IMR-90 (cell line): ENCODE data around the gene PARD3. TPM values are rescaled to one million over a fixed set of nuclear protein-coding genes. Genes with fewer than 3 reads are reported as not detected.

Experiments used
- ATAC-seq: fragments of 200-7000 bp; cut with Tn5 transposase; 2 replicates; pipeline ENCODE4 v1.9.1; 2020; ENCODE audit warnings: low read depth, mild to moderate bottlenecking, moderate library complexity
- BruUV-seq: library from RNA; stranded (reverse); fragments of 400-500 nt; replicated peaks from 2 replicates; lab custom pipeline; 2021; lab: Mats Ljungman, UMichigan
- CTCF ChIA-PET: fragments of 300-600 bp; formaldehyde crosslinking; extraction: SDS; loops from one replicate; lab custom pipeline; 2021; ENCODE audit warnings: antibody characterized with exemption; lab: Yijun Ruan, JAX
- POLR2A ChIA-PET: fragments of 300-600 bp; sonication (Branson Sonifier 250); formaldehyde crosslinking; loops from one replicate; lab custom pipeline; 2022; ENCODE audit warnings: antibody characterized with exemption; ENCODE audit not compliant: unreplicated experiment; lab: Charles Lee
- DNase-seq: peaks from one replicate; pipeline ENCODE4 v3.0.0; 2013
- H2AFZ ChIP-seq: replicated peaks from 2 replicates; pipeline ENCODE3; 2013; ENCODE audit warnings: low read length, mild to moderate bottlenecking; ENCODE audit not compliant: poor library complexity
- H2AK5ac ChIP-seq: 2 replicates; pipeline ENCODE4 v1.6.1; 2013; ENCODE audit warnings: low read depth, low read length, inconsistent platforms
- H2AK9ac ChIP-seq: replicated peaks from 2 replicates; pipeline ENCODE3; 2013; ENCODE audit warnings: mild to moderate bottlenecking, low read depth, low read length, moderate library complexity; ENCODE audit not compliant: poor library complexity
- H2BK120ac ChIP-seq: 2 replicates; pipeline ENCODE4 v1.6.1; 2013; ENCODE audit warnings: low read depth, low read length, inconsistent platforms
- H2BK15ac ChIP-seq: 3 replicates; pipeline ENCODE4 v1.6.1; 2013; ENCODE audit warnings: low read depth, low read length, inconsistent platforms
- H2BK20ac ChIP-seq: 2 replicates; pipeline ENCODE4 v1.6.1; 2013; ENCODE audit warnings: low read depth, mild to moderate bottlenecking, inconsistent platforms, low read length, moderate library complexity
- H2BK5ac ChIP-seq: 2 replicates; pipeline ENCODE4 v1.6.1; 2013; ENCODE audit warnings: mild to moderate bottlenecking, low read depth, low read length, inconsistent platforms; ENCODE audit not compliant: poor library complexity, severe bottlenecking
- H3K14ac ChIP-seq: replicated peaks from 2 replicates; pipeline ENCODE4 v1.6.1; 2013; ENCODE audit warnings: low read depth, low read length, inconsistent platforms
- H3K18ac ChIP-seq: 2 replicates; pipeline ENCODE4 v1.6.1; 2013; ENCODE audit warnings: low read depth, low read length, control low read depth
- H3K23ac ChIP-seq: 2 replicates; pipeline ENCODE4 v1.6.1; 2013; ENCODE audit warnings: low read depth, low read length, inconsistent platforms
- H3K27ac ChIP-seq: 2 replicates; pipeline ENCODE4 v1.5.1; 2013; ENCODE audit warnings: mild to moderate bottlenecking, control low read depth, low read length; ENCODE audit not compliant: insufficient read depth
- H3K27me3 ChIP-seq: 2 replicates; pipeline ENCODE4 v1.6.1; 2013; ENCODE audit warnings: low read length; ENCODE audit not compliant: control insufficient read depth, insufficient read depth
- H3K36me3 ChIP-seq: 2 replicates; pipeline ENCODE4 v1.6.1; 2013; ENCODE audit warnings: low read length, mixed read lengths; ENCODE audit not compliant: control insufficient read depth, insufficient read depth
- H3K4ac ChIP-seq: 2 replicates; pipeline ENCODE4 v1.6.1; 2013; ENCODE audit warnings: low read depth, low read length, inconsistent platforms
- H3K4me1 ChIP-seq: 2 replicates; pipeline ENCODE4 v1.6.1; 2013; ENCODE audit warnings: low read length, mixed read lengths; ENCODE audit not compliant: control insufficient read depth, insufficient read depth
- H3K4me2 ChIP-seq: 2 replicates; pipeline ENCODE4 v1.6.1; 2013; ENCODE audit warnings: low read depth, mild to moderate bottlenecking, control low read depth, low read length, moderate library complexity
- H3K4me3 ChIP-seq: 2 replicates; pipeline ENCODE4 v1.5.1; 2013; ENCODE audit warnings: low read depth, mild to moderate bottlenecking, control low read depth, low read length, moderate library complexity; ENCODE audit not compliant: insufficient read depth
- H3K56ac ChIP-seq: 2 replicates; pipeline ENCODE4 v1.6.1; 2013; ENCODE audit warnings: low read length, inconsistent platforms; ENCODE audit not compliant: insufficient read depth; ENCODE audit errors: extremely low read depth
- H3K79me1 ChIP-seq, 2 experiments: 2 replicates each; pipeline ENCODE4 v1.6.1; 2013; ENCODE audit warnings: low read length in 2 of 2, inconsistent platforms in 1 of 2, low read depth in 1 of 2
- H3K9ac ChIP-seq: 2 replicates; pipeline ENCODE4 v1.6.1; 2013; ENCODE audit warnings: low read depth, low read length, control low read depth
- H3K9me1 ChIP-seq: 2 replicates; pipeline ENCODE4 v1.6.1; 2013; ENCODE audit warnings: low read length, inconsistent platforms; ENCODE audit not compliant: insufficient read depth
- H3K9me3 ChIP-seq: 2 replicates; pipeline ENCODE4 v1.6.1; 2013; ENCODE audit warnings: low read length; ENCODE audit not compliant: control insufficient read depth, insufficient read depth
- H4K20me1 ChIP-seq: 2 replicates; pipeline ENCODE4 v1.6.1; 2013; ENCODE audit warnings: low read length, inconsistent platforms; ENCODE audit not compliant: insufficient read depth
- H4K5ac ChIP-seq: 2 replicates; pipeline ENCODE4 v1.6.1; 2013; ENCODE audit warnings: mild to moderate bottlenecking, low read depth, low read length, control low read depth
- H4K8ac ChIP-seq, 2 experiments: 2 replicates each; pipeline ENCODE4 v1.6.1; 2013; ENCODE audit warnings: low read depth in 2 of 2, low read length in 2 of 2, control low read depth in 1 of 2, inconsistent platforms in 1 of 2
- H4K91ac ChIP-seq: 2 replicates; pipeline ENCODE4 v1.6.1; 2013; ENCODE audit warnings: low read depth, low read length, inconsistent platforms; ENCODE audit not compliant: insufficient read depth
- BHLHE40 ChIP-seq: fragments of 150-350 bp; IDR thresholded peaks from 2 replicates; pipeline ENCODE4 v1.6.1; 2016; ENCODE audit warnings: mild to moderate bottlenecking, low read depth, low read length
- CEBPB ChIP-seq: IDR thresholded peaks from 2 replicates; pipeline ENCODE4 v1.6.1; 2012; ENCODE audit warnings: low read depth, low read length, improper control_type of control experiment
- CHD1 ChIP-seq: IDR thresholded peaks from 2 replicates; pipeline ENCODE4 v1.6.1; 2012; ENCODE audit warnings: low read depth, low read length, improper control_type of control experiment
- FOS ChIP-seq: fragments of 150-350 bp; IDR thresholded peaks from 2 replicates; pipeline ENCODE4 v1.6.1; 2016; ENCODE audit warnings: low read depth, low read length
- NFE2L2 ChIP-seq: fragments of 150-350 bp; IDR thresholded peaks from 2 replicates; pipeline ENCODE4 v1.6.1; 2016; ENCODE audit warnings: low read depth, mild to moderate bottlenecking, low read length
- RAD21 ChIP-seq: IDR thresholded peaks from 2 replicates; pipeline ENCODE4 v1.6.1; 2012; ENCODE audit warnings: low read length, improper control_type of control experiment
- RCOR1 ChIP-seq: IDR thresholded peaks from 2 replicates; pipeline ENCODE4 v1.6.1; 2012; ENCODE audit warnings: mild to moderate bottlenecking, low read length, improper control_type of control experiment; ENCODE audit not compliant: insufficient replicate concordance
- WGBS, 2 experiments: methylation state at CpG; one replicate each; pipeline versions ENCODE4 v1.1.5 to v1.1.7; 2013; ENCODE audit warnings: missing lambda C conversion rate in 2 of 2; ENCODE audit not compliant: insufficient read length in 1 of 2; ENCODE audit errors: extremely low coverage in 2 of 2; 5-methylcytosine and 5-hydroxymethylcytosine counted together
- dilution Hi-C: fragments of 300-500 bp; cut with HindIII; formaldehyde crosslinking; loops from one replicate; pipeline ENCODE4 v1.14.3; 2018; ENCODE audit warnings: low sequenced_read_pairs; ENCODE audit not compliant: unreplicated experiment
- in situ Hi-C: fragments of 300-500 bp; cut with MboI; formaldehyde crosslinking; loops from 3 replicates; pipeline ENCODE4 v1.14.3; 2019; ENCODE audit warnings: low sequenced_read_pairs, inconsistent platforms, mixed read lengths
- intact Hi-C: fragments of 100-400 bp; cut with micrococcal nuclease; formaldehyde crosslinking; loops from 2 replicates; pipeline ENCODE4 v1.10.0; 2022
- polyA plus RNA-seq, 3 experiments: library from polyadenylated mRNA; depleted of rRNA; stranded (reverse); fragments of >200 nt; gene quantifications; 2 replicates each; pipeline ENCODE4 v1.2.3, GENCODE V29; 2012; ENCODE audit warnings: low replicate concordance in 1 of 3
- total RNA-seq: library from RNA; depleted of rRNA; stranded (reverse); fragments of >200 nt; gene quantifications from 2 replicates; pipeline ENCODE4 v1.2.3, GENCODE V29; 2012
- TF ChIP-seq, protein P1 (sequence below): fragments of 150-350 bp; IDR thresholded peaks from 2 replicates; pipeline ENCODE4 v1.6.1; 2017; ENCODE audit warnings: mild to moderate bottlenecking, antibody characterized with exemption, low read length, low read depth
- TF ChIP-seq, protein P2 (sequence below): fragments of 150-350 bp; IDR thresholded peaks from 2 replicates; pipeline ENCODE4 v1.6.1; 2016; ENCODE audit warnings: low read depth, mild to moderate bottlenecking, low read length, moderate library complexity, borderline replicate concordance

The PARD3 gene
- total and polyA plus RNA-seq, 2 of the 4 experiments (the other 2 are of a cell fraction) = 14.6 to 37.5 TPM

DNA sequence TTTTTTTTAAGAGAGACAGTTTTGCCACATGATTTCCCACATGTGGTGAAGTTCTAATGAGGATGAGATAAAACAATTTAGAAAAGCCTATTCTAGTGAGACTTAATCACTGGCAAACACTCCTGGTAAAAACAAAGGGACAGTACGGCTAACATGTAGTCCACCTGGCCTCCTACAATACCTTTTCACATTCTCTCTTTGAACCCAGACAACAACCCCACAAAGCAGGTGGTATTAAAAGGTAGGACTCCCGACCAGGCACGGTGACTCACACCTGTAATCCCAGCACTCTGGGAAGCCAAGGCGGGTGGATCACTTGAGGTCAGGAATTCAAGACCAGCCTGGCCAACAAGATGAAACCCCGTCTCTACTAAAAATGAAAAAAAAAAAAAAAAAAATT is 12.4 kb downstream of the PARD3 start:
- no peaks in the 10 kb centered on the region for H3K9me3 ChIP-seq
- H4K20me1 ChIP-seq = peaks cover 16% of the 10 kb centered on the region
- no peak for DNase-seq
- H3K9ac ChIP-seq = no peak overlapping the region
- no peak overlapping the region for H3K27ac ChIP-seq
- H2AFZ ChIP-seq = no peak overlapping the region
- no peaks in the 10 kb centered on the region for H3K27me3 ChIP-seq
- H2AK5ac ChIP-seq = no peak overlapping the region
- ChIA-PET CTCF (interaction anchor here (0.9 kb wide), 1 partner anchor 79 kb away, joined by 5 read pairs; no protein-coding TSS in a partner anchor), POLR2A (no interaction called here)
- no peak overlapping the region for H3K4ac ChIP-seq
- in situ Hi-C loops = no loop called here
- no peak for TF ChIP-seq FOS
- TF ChIP-seq, protein P1, sequence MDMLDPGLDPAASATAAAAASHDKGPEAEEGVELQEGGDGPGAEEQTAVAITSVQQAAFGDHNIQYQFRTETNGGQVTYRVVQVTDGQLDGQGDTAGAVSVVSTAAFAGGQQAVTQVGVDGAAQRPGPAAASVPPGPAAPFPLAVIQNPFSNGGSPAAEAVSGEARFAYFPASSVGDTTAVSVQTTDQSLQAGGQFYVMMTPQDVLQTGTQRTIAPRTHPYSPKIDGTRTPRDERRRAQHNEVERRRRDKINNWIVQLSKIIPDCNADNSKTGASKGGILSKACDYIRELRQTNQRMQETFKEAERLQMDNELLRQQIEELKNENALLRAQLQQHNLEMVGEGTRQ = no peak
- TF ChIP-seq RAD21 = no peak
- TF ChIP-seq, protein P2, sequence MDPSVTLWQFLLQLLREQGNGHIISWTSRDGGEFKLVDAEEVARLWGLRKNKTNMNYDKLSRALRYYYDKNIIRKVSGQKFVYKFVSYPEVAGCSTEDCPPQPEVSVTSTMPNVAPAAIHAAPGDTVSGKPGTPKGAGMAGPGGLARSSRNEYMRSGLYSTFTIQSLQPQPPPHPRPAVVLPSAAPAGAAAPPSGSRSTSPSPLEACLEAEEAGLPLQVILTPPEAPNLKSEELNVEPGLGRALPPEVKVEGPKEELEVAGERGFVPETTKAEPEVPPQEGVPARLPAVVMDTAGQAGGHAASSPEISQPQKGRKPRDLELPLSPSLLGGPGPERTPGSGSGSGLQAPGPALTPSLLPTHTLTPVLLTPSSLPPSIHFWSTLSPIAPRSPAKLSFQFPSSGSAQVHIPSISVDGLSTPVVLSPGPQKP = no peak
- TF ChIP-seq RCOR1 = no peak
- TF ChIP-seq CEBPB = no peak
- TF ChIP-seq NFE2L2 = no peak
- no peak for TF ChIP-seq CHD1
- TF ChIP-seq BHLHE40 = no peak
- H3K36me3 ChIP-seq = peaks cover 4% of the 10 kb centered on the region
- no peak overlapping the region for H3K23ac ChIP-seq
- no peak overlapping the region for H2BK120ac ChIP-seq
- H3K56ac ChIP-seq = no peak overlapping the region
- no peak overlapping the region for H3K4me3 ChIP-seq
- no peaks in the 10 kb centered on the region; the same call in 1 of the 2 replicates for H3K4me1 ChIP-seq
- no peaks in the 10 kb centered on the region; the same call in 1 of the 2 replicates for H3K9me1 ChIP-seq
- no peak overlapping the region for H2AK9ac ChIP-seq
- H2BK15ac ChIP-seq = no peak overlapping the region
- H4K91ac ChIP-seq = no peak overlapping the region
- H3K79me1 ChIP-seq = peaks cover 22 to 59% of the 10 kb centered on the region in 2 experiments
- no CpG with 5 or more reads among the region's 5 CpGs for WGBS, 2 experiments
- no peak overlapping the region for H3K4me2 ChIP-seq
- dilution Hi-C loops = no loop called here
- no peak overlapping the region for H3K18ac ChIP-seq
- no peak overlapping the region for H3K14ac ChIP-seq
- no peak overlapping the region for H2BK20ac ChIP-seq
- no peak overlapping the region for H2BK5ac ChIP-seq
- H4K8ac ChIP-seq = no peak overlapping the region
- no peak for ATAC-seq
- intact Hi-C loops = loop anchor here (5.0 kb wide), 1 partner anchor 45 kb away; no protein-coding TSS in a partner anchor
- BruUV-seq = no TSS peak
- no peak overlapping the region for H4K5ac ChIP-seq
